ENCODE results near the gene CNEP1R1.
A peak's percentile ranks its signal among the peaks of the same experiment; 100 is the strongest.
"Not testable (repeated sequence)": the region's sequence is repeated elsewhere in the genome, so short reads cannot be mapped to it uniquely, and the experiment has no call there.

The CNEP1R1 gene, protein sequence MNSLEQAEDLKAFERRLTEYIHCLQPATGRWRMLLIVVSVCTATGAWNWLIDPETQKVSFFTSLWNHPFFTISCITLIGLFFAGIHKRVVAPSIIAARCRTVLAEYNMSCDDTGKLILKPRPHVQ

DNA sequence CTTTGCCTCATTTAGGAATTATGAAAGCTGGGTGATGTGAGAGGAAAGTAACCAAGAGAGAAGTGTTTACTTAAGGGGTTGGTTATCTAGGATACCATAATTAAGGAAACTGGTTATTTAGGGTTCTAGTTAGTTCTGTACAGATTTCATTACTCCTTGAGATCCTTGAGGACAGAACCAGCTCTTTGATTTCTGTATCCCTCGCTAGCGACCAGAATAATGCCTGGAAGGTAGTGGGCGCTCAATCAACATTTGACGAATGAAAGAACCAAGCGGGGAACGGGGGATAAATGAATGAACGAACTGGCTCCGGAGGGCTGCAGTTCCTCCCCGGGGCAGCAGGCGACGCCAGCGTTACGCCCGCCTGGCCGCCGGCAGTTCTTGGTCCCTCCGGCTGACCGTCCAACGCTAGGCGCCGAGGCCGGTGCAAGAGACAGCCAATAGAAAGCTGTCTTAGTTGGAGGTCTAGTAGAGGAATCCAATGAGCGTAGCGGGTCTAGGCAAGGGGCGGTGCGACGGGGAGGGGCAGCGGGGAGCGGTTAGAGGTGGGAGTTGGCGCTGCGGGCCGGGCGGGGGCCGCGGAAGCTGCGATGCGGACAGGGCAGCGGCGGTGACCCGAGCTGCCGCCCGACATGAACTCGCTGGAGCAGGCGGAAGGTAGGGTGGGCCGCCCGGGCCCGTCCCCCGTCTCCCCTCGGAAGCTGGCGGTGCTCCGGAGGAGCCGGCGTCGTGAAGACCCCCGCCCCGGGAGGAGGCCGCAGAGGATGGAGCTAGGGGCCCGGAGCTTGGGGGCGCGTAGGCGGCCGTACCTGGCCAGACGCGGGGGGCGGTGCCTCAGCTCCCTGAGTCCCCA is at the start of gene CNEP1R1:
Gene CNEP1R1, plus strand, starts transcription at position 542 of the 853 bp plus-strand sequence. Its CDS starts 91 bp downstream, at position 633.
- DNase-seq: peak; percentile 92 to 96

DNA sequence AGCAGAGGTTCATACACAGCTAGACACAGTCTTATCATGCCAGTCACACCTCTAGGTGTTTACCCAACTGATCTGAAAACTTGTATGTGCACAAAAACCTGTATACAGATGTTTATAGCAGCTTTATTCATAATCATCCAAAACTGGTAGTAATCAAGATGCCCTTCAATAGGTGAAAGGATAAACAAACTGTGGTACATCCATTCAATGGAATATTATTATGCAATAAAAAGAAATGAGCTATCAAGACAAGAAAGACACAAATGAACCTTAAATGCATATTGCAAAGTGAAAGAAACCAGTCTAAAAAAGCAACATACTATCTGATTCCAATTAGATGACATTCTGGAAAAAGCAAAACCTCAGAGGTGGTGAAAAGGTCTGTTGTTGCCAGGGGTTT is 47.6 kb upstream of the CNEP1R1 start:
- no peak for DNase-seq

DNA sequence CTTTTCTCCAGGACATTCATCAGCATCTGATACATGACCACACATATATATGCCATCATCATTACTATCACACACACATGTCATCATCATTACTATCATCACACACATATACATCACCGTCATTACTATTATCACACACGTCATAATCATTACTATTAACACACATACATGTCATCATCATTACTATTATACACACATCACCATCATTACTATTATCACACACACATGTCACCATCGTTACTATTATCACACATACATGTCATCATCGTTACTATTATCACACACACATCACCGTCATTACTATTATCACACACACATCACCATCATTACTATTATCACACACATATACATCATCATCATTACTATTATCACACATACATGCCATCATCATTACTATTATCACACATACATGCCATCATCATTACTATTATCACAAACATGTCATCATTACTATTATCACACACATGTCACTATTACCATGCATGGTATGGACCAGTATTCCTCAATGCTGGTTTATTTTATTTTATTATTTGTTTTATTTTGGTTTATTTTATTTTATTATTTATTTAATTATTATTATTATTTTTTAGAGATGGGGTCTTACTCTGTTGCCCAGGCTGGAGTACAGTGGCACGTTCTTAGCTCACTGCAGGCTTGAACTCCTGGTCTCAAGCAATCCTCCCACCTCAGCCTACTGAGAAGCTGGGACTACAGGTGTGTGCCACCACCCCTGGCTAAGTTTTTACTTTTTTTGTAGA is 46.3 kb upstream of the CNEP1R1 start:
- no peak for DNase-seq

DNA sequence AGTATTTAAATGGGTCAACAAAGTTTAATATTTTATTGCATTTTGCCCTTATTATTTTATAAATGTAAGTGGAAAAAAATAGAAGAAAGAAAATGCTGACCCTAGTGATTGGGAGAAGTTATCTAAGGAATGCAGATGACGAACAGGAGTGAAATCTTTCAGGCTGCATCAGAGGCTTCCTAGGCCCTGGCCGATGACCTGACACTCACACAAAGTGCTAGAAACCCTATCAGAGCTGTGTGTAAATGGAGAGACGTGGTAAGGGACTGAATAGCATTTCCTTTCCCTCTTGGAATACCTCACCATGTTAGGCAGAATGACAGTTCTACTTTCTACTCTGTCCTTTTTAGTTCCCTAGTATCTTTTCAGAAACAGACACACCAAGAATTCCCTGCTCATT is 44.9 kb upstream of the CNEP1R1 start:
- no peak for DNase-seq

DNA sequence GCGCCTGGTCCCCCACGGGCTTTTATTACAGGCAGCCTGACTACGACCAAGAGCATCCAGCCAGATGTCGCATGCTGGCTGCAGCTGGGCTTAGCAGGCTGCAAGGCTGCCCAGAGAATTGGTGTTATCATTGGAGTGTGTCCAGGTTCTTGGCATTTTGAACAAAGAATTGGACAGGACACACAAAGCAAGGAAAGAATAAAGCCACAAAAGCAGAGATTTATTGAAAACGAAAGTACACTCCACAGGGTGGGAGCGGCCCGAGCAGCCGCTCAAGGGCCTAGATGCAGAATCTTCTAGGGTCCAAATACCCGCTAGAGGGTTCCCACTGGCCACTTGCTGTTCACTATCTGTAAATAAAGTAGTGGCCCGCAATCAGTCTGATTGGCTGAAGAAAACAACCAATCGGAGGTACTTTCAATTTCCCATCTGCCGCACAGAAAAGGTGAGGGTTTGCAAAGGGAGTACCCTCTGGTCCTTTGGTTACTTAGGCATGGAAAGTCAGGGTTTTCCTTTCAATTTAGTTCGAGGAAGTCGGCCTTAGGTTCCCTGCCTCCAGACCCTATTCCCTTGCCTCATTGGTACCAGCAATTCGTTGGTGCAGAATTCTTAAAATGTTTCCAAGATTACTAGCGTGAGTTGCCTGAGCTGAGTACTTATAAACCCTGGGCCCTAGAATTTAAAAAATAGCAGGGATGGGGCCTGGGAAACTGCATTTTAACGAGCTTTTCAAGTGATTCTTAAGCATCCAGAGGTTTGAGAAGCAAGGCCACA is 38.5 kb upstream of the CNEP1R1 start:
- no peak for DNase-seq

DNA sequence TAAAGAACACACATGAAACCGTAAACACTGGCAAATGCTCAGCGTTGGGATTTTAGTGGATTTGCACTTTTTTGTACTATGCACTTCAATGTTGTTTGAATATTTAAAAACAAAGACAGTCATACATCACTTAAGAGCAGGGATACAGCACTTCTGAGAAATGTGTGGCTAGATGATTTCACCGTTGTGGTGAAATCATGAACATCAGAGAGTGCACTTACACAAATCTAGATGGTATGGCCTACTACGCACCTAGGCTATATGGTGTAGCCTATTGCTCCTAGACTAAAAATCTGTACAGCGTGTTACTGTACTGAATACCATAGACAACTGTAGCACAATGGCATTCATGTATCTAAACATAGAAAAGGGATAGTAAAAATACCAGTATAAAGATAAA is 37.6 kb upstream of the CNEP1R1 start:
- no peak for DNase-seq

DNA sequence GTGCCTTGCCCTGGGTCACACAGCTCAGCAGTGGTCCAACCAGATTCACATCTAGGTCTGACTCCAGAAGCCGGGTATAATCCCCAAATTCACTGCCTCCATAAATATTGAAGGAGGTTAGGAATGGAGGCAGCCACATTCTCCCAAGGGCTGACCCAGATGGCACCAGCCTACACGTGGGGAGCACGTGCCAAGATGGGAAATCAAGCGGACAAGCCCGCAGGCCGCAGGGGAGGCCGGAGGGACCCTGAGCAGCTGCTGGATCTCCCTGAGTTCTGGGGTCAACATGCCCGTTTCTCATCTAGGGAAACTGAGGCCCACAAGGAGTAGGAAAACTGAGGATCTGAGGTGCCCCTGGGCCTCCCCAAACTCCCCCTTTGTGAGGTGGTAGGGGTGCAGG is 32.2 kb upstream of the CNEP1R1 start:
- no peak for DNase-seq

DNA sequence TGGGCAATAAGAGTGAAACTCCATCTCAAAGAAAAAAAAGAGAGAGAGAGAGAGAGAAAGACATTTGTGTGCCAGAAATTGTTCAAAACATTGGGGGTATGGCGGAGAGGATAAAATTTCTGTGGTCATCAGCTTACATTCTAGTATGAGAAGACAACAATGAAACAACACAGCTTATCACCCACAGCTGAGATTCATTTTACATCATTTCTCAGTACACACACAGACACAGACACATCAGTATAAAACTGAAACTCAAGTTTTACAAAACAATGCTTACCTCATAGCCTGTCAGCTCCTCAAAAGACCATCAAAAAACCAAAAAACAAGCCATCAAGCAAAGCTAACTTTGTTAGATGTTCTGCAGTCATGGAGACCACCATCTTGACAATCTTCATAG is 31.4 kb upstream of the CNEP1R1 start:
- DNase-seq: no peak

DNA sequence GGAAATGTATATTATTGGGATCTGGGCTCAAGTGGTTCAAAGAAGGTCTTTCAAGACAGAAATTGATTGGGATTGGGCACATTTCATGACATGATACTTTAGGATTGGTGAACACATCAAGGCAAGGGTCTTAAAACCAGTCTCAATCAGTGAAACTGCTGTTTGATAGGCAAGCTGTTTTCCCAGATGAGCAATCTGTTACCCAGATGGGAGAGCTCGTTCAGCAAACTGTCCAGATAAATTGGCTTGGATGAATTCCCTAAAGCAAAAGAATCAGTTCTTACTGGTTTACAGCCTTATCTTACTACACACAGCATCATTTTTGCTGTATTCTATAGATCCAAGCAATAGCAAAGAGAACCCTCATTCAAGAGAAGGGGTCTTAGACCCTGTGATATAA is 31.0 kb upstream of the CNEP1R1 start:
- DNase-seq: no peak

DNA sequence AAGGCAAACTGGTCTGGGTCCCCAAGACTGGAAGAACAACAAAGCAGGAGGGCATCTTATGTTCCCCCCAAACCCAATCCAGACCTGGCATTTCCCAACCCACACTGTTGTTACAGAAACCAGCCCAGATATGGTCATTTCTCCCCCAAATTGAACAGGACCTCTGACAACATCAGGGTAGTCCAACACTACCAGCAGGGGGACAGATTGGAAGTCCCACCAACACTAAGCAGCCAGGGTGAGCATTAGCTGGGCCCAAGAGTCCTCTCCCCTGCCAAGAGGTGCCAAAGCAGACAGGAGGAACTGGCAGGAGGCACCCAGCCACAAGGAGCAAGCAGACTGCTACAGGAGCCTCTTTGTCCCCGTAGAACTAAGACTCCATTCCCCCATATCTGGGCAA is 29.3 kb upstream of the CNEP1R1 start:
- DNase-seq: no peak

DNA sequence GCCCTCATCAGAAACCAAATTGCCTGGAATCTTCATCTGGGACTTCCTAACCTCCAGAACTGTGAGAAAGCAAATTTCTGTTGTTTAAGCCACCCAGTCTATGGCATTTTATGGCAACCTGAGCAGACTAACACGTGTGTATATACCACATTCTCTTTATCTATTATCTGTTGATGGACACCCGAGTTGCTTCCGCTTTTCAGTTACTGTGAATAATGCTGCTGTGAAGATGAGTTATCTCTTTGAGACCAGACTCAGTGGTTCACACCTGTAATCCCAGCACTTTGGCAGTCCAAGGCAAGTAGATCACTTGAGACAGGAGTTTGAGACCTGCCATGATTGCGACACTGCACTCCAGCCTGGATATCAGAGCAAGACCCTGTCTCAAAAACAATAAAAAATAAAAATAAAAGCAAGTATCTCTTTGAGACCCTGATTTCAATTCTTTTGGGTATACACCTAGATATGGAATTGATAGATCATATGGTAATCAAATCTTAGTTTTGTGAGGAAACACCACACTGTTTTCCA is 27.2 kb upstream of the CNEP1R1 start:
- no peak for DNase-seq

DNA sequence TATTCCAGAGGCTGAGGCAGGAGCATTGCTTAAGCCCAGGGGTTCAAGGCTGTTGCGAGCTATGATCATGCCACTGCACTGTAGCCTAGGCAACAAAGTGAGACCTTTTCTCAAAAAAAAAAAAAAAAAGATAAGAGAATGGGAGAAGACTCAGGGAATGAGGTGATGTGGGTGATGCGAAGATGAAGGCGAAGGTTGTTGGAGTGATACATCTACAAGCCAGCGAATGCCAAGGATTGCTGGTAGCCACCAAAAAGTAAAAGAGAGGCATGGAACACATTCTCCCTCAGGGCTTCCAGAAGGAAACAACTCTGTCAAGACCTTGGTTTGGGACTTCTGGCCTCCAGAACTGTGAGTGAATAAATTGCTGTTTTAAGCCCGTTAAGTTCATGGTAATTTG is 26.0 kb upstream of the CNEP1R1 start:
- DNase-seq: no peak

DNA sequence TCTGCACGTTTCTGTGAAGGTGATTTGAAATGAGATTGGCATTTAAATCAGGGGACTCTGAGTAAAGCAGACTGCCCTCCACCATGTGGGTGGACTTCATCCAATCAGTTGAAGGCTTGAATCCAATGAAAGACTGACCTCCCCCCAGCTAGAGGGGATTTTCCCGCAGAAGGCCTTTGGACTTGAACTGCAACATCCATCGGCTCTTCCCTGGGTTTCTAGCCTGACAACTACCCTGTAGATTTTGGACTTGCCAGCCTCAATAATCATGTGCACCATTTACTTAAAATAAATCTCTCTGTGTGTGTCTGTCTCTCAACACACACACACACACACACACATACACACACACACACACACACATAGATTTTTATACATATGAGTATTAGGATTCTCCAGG is 23.9 kb upstream of the CNEP1R1 start:
- no peak for DNase-seq

DNA sequence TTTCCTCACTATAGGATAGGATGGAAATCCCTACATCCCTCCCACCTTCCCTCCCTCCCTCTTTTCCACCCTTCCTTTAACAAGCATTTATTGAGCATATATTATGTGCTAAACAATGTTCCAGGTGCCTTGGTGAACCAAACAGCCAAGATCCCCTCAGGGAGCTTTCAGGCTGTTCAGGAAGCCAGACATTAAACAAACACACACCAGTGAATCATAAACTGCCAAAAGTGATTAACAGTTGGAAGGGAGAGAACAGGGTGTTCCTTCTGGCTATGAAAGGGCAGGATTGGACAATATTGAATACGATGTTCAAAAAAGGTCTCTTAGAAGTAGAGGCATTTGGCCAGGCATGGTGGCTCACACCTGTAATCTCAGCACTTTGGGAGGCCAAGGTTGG is 22.8 kb upstream of the CNEP1R1 start:
- no peak for DNase-seq

DNA sequence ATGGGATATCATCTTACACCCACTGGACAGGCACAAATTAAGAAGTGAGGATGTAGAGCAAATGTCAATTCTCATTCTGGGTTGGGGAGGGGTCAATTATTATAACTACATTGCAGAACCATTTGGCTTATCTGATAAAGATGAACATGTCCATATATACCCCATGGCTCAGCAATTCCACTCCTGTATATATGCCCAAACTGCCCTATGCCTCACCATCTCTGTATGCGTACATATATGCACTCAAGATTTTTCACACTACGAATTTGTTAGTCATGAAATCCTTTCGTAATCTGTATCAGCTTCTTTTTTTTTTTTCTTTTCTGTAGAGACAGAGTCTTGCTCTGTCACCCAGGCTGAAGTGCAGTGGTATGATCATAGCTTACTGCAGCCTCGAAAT is 20.8 kb upstream of the CNEP1R1 start:
- no peak for DNase-seq

DNA sequence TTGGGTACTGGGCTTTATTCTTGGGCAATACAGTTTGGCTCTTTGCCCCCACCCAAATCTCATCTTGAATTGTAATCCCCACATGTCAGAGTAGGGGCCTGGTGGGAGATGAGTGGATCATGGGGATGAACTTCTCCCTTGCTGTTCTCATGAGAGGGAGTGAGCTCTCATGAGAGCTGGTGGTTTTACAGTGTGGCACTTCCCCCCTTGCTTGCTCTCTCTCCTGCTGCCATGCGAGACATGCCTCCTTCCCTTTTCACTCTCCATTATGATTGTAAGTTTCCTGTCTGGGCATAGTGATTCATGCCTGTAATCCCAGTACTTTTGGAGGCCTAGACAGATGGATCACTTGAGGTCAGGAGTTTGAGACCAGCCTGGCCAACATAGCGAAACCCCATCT is 18.1 kb upstream of the CNEP1R1 start:
- peak; percentile 19 to 23 for DNase-seq

DNA sequence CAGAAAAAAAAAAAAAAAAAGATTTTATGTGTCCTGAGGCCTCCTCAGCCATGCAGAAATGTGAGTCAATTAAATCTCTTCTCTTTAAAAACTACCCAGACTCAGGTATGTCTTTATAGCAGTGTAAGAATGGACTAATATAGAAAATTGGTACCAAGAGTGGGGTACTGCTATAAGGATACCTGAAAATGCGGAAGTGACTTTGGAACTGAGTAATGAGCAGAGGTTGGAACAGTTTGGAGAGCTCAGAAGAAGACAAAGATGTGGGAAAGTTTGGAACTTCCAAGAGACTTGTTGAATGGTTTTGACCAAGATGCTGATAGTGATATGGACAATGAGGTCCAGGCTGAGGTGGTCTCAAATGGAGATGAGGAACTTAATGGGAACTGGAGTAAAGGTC is 17.3 kb upstream of the CNEP1R1 start:
- no peak for DNase-seq

DNA sequence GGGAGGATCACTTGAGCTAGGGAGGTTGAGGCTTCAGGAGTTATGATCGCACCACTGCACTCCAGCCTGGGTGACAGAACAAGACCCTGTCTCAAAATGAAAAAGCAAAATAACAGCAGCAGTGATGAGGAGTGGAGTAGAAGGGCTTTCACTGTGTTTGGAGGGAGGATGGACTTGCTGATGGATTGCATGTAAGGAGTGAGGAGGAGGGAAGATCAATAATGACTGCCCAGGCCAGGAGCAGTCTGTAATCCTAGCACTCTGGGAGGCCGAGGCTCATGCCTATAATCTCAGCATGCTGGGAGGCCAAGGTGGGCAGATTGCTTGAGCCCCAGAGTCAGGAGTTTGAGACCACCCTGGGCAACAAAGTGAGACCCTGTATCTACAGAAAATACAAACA is 14.8 kb upstream of the CNEP1R1 start:
- DNase-seq: no peak

DNA sequence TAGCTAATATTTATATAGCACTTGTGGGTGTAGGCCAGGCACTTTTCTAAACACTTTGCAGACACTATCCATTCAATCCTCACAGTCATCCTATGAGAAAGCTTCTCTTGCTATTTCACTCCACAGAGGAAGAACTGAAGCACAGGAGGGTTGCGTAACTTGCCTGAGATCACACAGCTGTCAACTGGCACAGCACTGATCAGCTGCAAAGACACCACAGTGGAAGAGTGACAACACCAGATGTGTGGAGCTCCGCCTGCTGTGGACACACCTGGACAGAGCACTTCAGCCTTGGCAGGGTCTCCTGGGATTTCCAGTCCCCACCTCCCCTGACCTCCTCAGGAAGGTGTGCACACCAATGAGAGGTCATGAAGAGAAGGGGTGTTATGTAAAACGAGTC is 13.3 kb upstream of the CNEP1R1 start:
- DNase-seq: peak; percentile 26 to 41

DNA sequence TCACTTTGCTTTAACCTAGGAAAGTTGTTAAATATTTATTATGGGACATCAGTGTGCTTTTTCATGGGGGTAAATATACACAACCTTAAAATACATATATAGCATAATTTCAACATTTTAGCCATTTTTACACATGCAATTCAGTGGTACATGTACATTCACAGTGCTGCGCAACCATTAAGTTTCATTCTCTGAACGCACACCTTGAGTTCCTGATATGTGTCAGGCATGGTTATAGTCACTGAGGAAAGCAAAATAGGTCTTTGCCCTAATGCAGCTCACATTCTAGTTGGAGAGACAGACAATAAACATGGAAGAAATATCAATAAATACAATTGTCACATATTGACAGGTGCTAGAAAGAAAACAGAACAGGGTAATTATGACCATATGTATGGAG is 12.8 kb upstream of the CNEP1R1 start:
- no peak for DNase-seq

DNA sequence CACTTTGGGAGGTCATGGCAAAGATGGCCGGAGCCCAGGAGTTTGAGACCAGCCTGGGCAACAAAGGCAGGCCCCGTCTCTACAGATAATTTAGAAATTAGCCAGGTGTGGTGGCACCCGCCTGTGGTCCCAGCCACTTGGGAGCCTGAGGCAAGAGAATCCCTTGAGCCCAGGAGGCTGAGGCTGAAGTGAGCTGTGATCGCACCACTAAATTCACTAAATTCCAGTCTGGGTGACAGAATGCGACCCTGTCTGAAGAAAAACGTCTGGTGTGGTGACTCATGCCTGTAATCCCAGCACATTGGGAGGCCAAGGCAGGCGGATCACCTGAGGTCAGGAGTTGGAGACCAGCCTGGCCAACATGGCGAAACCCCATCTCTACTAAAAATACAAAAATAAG is 10.8 kb upstream of the CNEP1R1 start:
- DNase-seq: not testable (repeated sequence)

DNA sequence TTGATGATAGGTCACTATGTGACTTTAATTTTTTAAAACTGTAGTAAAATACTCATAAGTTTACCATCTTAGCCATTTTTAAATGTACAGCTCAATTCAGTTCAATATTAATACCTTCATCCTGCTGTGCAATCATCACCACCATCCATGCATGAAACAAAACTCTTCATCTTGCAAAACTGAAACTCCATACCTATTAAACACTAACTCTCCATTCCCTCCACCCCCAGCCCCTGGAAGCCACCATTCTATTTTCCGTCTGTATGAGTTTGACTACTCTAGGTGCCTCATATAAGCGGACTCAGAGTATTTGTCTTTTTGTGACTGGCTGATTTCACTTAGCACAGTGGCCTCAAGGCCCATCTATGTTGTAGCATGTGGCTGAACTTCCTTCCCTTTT is 9.4 kb upstream of the CNEP1R1 start:
- no peak for DNase-seq

DNA sequence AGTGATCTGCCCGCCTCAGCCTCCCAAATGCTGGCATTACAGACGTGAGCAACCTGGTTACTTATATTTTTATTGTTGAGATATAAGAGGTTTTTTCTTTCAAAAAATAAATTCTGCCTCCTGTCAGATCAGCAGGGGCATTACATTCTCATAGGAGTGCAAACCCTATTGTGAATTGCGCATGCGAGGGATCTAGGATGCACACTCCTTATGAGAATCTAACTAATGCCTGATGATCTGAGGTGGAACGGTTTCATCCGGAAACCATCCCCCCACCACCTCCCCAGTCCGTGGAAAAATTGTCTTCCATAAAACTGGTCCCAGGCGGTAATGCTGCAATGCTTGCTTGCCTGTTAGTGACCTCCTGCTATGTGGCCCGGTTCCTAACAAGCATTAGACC is 7.5 kb upstream of the CNEP1R1 start:
- DNase-seq: no peak
